ENCODE measurements around the gene PIK3R5.

- TF ChIP-seq CTCF (IDR thresholded peaks at IDR 0.05; ENCODE audit: low read depth, low read length, poor library complexity, severe bottlenecking) (no peak), EZH2phosphoT487 (IDR thresholded peaks at IDR 0.05; ENCODE audit: borderline replicate concordance, low read length) (no peak)
Measured at GRCh38 chr17:8879410-8879809, 86.1 kb downstream of the PIK3R5 start.

Data from DOHH2 (cell line).